HEK293 (cell line): ENCODE measurements around the gene ATP5F1D.
A peak's percentile ranks its signal among the peaks of the same experiment; 100 is the strongest.

Experiments used
- GLIS2 ChIP-seq: fragments of 450-650 bp; formaldehyde crosslinking; IDR thresholded peaks from 2 replicates; pipeline ENCODE4 v1.5.1; 2016; ENCODE audit warnings: missing biosample characterization, missing genetic modification characterization
- RBAK ChIP-seq: fragments of 450-650 bp; formaldehyde crosslinking; IDR thresholded peaks from 2 replicates; pipeline ENCODE4 v1.5.1; 2016; ENCODE audit warnings: missing biosample characterization, missing genetic modification characterization
- TRIM28 ChIP-seq: IDR thresholded peaks from 2 replicates; pipeline ENCODE4 v1.6.1; 2011; ENCODE audit warnings: low read length, control low read depth, borderline replicate concordance
- WT1 ChIP-seq: fragments of 450-650 bp; formaldehyde crosslinking; IDR thresholded peaks from 2 replicates; pipeline ENCODE4 v1.5.1; 2016; ENCODE audit warnings: missing biosample characterization, missing genetic modification characterization
- YY2 ChIP-seq: fragments of 450-650 bp; formaldehyde crosslinking; IDR thresholded peaks from 2 replicates; pipeline ENCODE4 v1.5.1; 2016; ENCODE audit warnings: missing biosample characterization, missing genetic modification characterization
- ZFP37 ChIP-seq: fragments of 450-650 bp; formaldehyde crosslinking; IDR thresholded peaks from 2 replicates; pipeline ENCODE4 v1.5.1; 2016; ENCODE audit warnings: missing biosample characterization, missing genetic modification characterization
- ZNF202 ChIP-seq: fragments of 450-650 bp; formaldehyde crosslinking; IDR thresholded peaks from 2 replicates; pipeline ENCODE4 v1.5.1; 2016; ENCODE audit warnings: missing biosample characterization, missing genetic modification characterization, borderline replicate concordance
- ZNF239 ChIP-seq: fragments of 450-650 bp; formaldehyde crosslinking; IDR thresholded peaks from 2 replicates; pipeline ENCODE4 v1.5.1; 2016; ENCODE audit warnings: missing biosample characterization, missing genetic modification characterization
- ZNF248 ChIP-seq: fragments of 450-650 bp; formaldehyde crosslinking; IDR thresholded peaks from 2 replicates; pipeline ENCODE4 v1.5.1; 2017; ENCODE audit warnings: missing biosample characterization, missing genetic modification characterization
- ZNF274 ChIP-seq, 2 experiments: fragments of 200-500 bp in 1 of 2; fragments of 450-650 bp in 1 of 2; sonication (Bioruptor generic) in 1 of 2; formaldehyde crosslinking in 1 of 2; IDR thresholded peaks; 2 replicates each; pipeline versions ENCODE4 v1.5.1 to v1.6.1; 2014 to 2016; ENCODE audit warnings: borderline replicate concordance in 1 of 2, inconsistent platforms in 1 of 2, low read length in 1 of 2, missing biosample characterization in 1 of 2, missing genetic modification characterization in 1 of 2
- ZNF350 ChIP-seq: fragments of 450-650 bp; formaldehyde crosslinking; IDR thresholded peaks from 2 replicates; pipeline ENCODE4 v1.5.0; 2017; ENCODE audit warnings: missing biosample characterization, mild to moderate bottlenecking, missing genetic modification characterization
- ZNF366 ChIP-seq: fragments of 450-650 bp; formaldehyde crosslinking; conservative IDR thresholded peaks from 2 replicates; pipeline ENCODE4 v1.5.1; 2016; ENCODE audit warnings: missing biosample characterization, missing genetic modification characterization
- ZNF433 ChIP-seq: fragments of 450-650 bp; formaldehyde crosslinking; IDR thresholded peaks from 2 replicates; pipeline ENCODE4 v1.5.1; 2016; ENCODE audit warnings: missing biosample characterization, missing genetic modification characterization, low read depth
- ZNF501 ChIP-seq: fragments of 450-650 bp; formaldehyde crosslinking; IDR thresholded peaks from 2 replicates; pipeline ENCODE4 v1.5.1; 2016; ENCODE audit warnings: missing biosample characterization, missing genetic modification characterization
- ZNF544 ChIP-seq: fragments of 450-650 bp; formaldehyde crosslinking; IDR thresholded peaks from 2 replicates; pipeline ENCODE4 v1.5.0; 2017; ENCODE audit warnings: missing biosample characterization, missing genetic modification characterization
- ZNF549 ChIP-seq: fragments of 450-650 bp; IDR thresholded peaks from 2 replicates; pipeline ENCODE4 v1.5.1; 2018; ENCODE audit warnings: missing biosample characterization, missing genetic modification characterization, mild to moderate bottlenecking, inconsistent platforms, moderate library complexity
- ZNF558 ChIP-seq: fragments of 450-650 bp; formaldehyde crosslinking; IDR thresholded peaks from 2 replicates; pipeline ENCODE4 v1.5.1; 2016; ENCODE audit warnings: missing biosample characterization, missing genetic modification characterization
- ZNF623 ChIP-seq: fragments of 450-650 bp; formaldehyde crosslinking; IDR thresholded peaks from 2 replicates; pipeline ENCODE4 v1.5.1; 2016; ENCODE audit warnings: missing biosample characterization, missing genetic modification characterization
- ZNF624 ChIP-seq: fragments of 450-650 bp; formaldehyde crosslinking; IDR thresholded peaks from 2 replicates; pipeline ENCODE4 v1.5.1; 2017; ENCODE audit warnings: missing biosample characterization, missing genetic modification characterization
- ZNF777 ChIP-seq: fragments of 450-650 bp; formaldehyde crosslinking; IDR thresholded peaks from 2 replicates; pipeline ENCODE4 v1.5.1; 2017; ENCODE audit warnings: missing biosample characterization, missing genetic modification characterization, borderline replicate concordance
- ZNF843 ChIP-seq: fragments of 450-650 bp; formaldehyde crosslinking; IDR thresholded peaks from 2 replicates; pipeline ENCODE4 v1.5.1; 2016; ENCODE audit warnings: missing biosample characterization, missing genetic modification characterization
- ZSCAN23 ChIP-seq: fragments of 450-650 bp; formaldehyde crosslinking; IDR thresholded peaks from 2 replicates; pipeline ENCODE4 v1.5.1; 2016; ENCODE audit warnings: missing biosample characterization, missing genetic modification characterization
- ZSCAN30 ChIP-seq: fragments of 450-650 bp; IDR thresholded peaks from 2 replicates; pipeline ENCODE4 v1.5.1; 2018; ENCODE audit warnings: missing biosample characterization, mild to moderate bottlenecking, missing genetic modification characterization, moderate library complexity
- TF ChIP-seq, protein P1 (sequence below): fragments of 450-650 bp; IDR thresholded peaks from 2 replicates; pipeline ENCODE4 v1.5.1; 2018; ENCODE audit warnings: missing biosample characterization, mild to moderate bottlenecking, missing genetic modification characterization
- TF ChIP-seq, protein P2 (sequence below): fragments of 450-650 bp; formaldehyde crosslinking; IDR thresholded peaks from 2 replicates; pipeline ENCODE4 v1.5.1; 2016; ENCODE audit warnings: missing biosample characterization, missing genetic modification characterization
- TF ChIP-seq, protein P3 (sequence below): fragments of 450-650 bp; formaldehyde crosslinking; IDR thresholded peaks from 2 replicates; pipeline ENCODE4 v1.5.1; 2016; ENCODE audit warnings: missing biosample characterization, missing genetic modification characterization
- TF ChIP-seq, protein P4 (sequence below): fragments of 450-650 bp; formaldehyde crosslinking; optimal IDR thresholded peaks from 2 replicates; pipeline ENCODE3; 2016; ENCODE audit warnings: missing biosample characterization, mild to moderate bottlenecking, missing genetic modification characterization
- TF ChIP-seq, protein P5 (sequence below): fragments of 450-650 bp; formaldehyde crosslinking; IDR thresholded peaks from 2 replicates; pipeline ENCODE4 v1.5.1; 2016; ENCODE audit warnings: missing biosample characterization, missing genetic modification characterization, borderline replicate concordance
- TF ChIP-seq, protein P6 (sequence below): fragments of 450-650 bp; formaldehyde crosslinking; conservative IDR thresholded peaks from 2 replicates; pipeline ENCODE4 v1.5.1; 2016; ENCODE audit warnings: low read depth, missing biosample characterization, missing genetic modification characterization

The ATP5F1D gene

DNA sequence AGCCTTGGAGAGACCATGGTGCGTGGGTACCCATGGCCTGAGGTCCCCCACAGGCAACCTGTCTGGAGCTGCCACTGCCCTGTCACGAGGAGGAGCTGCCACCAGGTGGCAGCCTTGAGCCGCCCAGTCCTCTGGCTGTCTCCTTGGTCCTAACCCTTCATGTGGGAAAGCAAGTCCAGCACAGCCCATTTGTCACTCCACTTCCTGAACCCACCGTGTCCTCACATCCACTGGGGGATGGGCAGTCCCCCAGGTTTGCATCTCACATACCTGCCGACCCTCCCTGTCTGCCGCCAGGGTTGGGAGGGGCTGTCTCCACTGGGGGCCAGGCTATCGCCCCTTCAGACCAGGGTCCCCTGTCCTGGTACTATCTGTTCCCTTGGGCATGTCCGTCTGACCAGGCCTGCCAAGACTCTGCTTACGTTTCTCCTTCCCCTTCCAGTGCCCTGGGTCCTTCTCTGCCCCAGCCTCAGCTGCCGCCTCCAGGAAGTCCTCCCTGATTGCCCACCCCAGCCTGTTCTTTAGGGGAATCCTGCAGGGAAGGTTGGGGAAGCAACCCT, 38.3 kb downstream of the ATP5F1D start (continued):
- TF ChIP-seq, protein P1, sequence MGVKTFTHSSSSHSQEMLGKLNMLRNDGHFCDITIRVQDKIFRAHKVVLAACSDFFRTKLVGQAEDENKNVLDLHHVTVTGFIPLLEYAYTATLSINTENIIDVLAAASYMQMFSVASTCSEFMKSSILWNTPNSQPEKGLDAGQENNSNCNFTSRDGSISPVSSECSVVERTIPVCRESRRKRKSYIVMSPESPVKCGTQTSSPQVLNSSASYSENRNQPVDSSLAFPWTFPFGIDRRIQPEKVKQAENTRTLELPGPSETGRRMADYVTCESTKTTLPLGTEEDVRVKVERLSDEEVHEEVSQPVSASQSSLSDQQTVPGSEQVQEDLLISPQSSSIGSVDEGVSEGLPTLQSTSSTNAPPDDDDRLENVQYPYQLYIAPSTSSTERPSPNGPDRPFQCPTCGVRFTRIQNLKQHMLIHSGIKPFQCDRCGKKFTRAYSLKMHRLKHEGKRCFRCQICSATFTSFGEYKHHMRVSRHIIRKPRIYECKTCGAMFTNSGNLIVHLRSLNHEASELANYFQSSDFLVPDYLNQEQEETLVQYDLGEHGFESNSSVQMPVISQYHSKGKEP (tag by site-specific recombination) = no peak
- TF ChIP-seq ZNF350 (tag by site-specific recombination) (no peak), ZNF843 (no peak), ZNF624 (no peak), ZNF433 (tag by site-specific recombination) (no peak), ZNF544 (tag by site-specific recombination) (no peak), ZNF202 (tag by site-specific recombination) (no peak), YY2 (tag by site-specific recombination) (no peak), ZNF623 (no peak), ZNF558 (tag by site-specific recombination) (no peak), ZNF366 (tag by site-specific recombination) (no peak), WT1 (tag by site-specific recombination) (no peak), ZNF239 (no peak), TRIM28 (no peak), ZSCAN30 (tag by site-specific recombination) (no peak), RBAK (tag by site-specific recombination) (no peak), ZNF549 (tag by site-specific recombination) (no peak), ZNF777 (no peak), ZSCAN23 (tag by site-specific recombination) (no peak), ZFP37 (tag by site-specific recombination) (no peak), ZNF274 (IDR thresholded peaks at IDR 0.05; ENCODE audit: low read length) (no peak), ZNF274 (tag by site-specific recombination; IDR thresholded peaks at IDR 0.05; ENCODE audit: borderline replicate concordance) (no peak), ZNF501 (tag by site-specific recombination) (0 out of 2 replicates have a peak, but pooled peaks have one; percentile 27), ZNF248 (tag by site-specific recombination) (no peak), GLIS2 (no peak)
- TF ChIP-seq, protein P2, sequence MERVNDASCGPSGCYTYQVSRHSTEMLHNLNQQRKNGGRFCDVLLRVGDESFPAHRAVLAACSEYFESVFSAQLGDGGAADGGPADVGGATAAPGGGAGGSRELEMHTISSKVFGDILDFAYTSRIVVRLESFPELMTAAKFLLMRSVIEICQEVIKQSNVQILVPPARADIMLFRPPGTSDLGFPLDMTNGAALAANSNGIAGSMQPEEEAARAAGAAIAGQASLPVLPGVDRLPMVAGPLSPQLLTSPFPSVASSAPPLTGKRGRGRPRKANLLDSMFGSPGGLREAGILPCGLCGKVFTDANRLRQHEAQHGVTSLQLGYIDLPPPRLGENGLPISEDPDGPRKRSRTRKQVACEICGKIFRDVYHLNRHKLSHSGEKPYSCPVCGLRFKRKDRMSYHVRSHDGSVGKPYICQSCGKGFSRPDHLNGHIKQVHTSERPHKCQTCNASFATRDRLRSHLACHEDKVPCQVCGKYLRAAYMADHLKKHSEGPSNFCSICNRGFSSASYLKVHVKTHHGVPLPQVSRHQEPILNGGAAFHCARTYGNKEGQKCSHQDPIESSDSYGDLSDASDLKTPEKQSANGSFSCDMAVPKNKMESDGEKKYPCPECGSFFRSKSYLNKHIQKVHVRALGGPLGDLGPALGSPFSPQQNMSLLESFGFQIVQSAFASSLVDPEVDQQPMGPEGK (tag by site-specific recombination) = peak; percentile 45; the same call in 1 of the 2 replicates
- TF ChIP-seq, protein P3, sequence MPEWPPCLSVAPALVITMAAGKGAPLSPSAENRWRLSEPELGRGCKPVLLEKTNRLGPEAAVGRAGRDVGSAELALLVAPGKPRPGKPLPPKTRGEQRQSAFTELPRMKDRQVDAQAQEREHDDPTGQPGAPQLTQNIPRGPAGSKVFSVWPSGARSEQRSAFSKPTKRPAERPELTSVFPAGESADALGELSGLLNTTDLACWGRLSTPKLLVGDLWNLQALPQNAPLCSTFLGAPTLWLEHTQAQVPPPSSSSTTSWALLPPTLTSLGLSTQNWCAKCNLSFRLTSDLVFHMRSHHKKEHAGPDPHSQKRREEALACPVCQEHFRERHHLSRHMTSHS (tag by site-specific recombination) = no peak
- TF ChIP-seq, protein P4, sequence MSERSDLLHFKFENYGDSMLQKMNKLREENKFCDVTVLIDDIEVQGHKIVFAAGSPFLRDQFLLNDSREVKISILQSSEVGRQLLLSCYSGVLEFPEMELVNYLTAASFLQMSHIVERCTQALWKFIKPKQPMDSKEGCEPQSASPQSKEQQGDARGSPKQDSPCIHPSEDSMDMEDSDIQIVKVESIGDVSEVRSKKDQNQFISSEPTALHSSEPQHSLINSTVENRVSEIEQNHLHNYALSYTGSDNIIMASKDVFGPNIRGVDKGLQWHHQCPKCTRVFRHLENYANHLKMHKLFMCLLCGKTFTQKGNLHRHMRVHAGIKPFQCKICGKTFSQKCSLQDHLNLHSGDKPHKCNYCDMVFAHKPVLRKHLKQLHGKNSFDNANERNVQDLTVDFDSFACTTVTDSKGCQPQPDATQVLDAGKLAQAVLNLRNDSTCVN (tag by site-specific recombination) = peak; percentile 17
- TF ChIP-seq, protein P5, sequence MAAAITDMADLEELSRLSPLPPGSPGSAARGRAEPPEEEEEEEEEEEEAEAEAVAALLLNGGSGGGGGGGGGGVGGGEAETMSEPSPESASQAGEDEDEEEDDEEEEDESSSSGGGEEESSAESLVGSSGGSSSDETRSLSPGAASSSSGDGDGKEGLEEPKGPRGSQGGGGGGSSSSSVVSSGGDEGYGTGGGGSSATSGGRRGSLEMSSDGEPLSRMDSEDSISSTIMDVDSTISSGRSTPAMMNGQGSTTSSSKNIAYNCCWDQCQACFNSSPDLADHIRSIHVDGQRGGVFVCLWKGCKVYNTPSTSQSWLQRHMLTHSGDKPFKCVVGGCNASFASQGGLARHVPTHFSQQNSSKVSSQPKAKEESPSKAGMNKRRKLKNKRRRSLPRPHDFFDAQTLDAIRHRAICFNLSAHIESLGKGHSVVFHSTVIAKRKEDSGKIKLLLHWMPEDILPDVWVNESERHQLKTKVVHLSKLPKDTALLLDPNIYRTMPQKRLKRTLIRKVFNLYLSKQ (tag by site-specific recombination) = no peak
- TF ChIP-seq, protein P6, sequence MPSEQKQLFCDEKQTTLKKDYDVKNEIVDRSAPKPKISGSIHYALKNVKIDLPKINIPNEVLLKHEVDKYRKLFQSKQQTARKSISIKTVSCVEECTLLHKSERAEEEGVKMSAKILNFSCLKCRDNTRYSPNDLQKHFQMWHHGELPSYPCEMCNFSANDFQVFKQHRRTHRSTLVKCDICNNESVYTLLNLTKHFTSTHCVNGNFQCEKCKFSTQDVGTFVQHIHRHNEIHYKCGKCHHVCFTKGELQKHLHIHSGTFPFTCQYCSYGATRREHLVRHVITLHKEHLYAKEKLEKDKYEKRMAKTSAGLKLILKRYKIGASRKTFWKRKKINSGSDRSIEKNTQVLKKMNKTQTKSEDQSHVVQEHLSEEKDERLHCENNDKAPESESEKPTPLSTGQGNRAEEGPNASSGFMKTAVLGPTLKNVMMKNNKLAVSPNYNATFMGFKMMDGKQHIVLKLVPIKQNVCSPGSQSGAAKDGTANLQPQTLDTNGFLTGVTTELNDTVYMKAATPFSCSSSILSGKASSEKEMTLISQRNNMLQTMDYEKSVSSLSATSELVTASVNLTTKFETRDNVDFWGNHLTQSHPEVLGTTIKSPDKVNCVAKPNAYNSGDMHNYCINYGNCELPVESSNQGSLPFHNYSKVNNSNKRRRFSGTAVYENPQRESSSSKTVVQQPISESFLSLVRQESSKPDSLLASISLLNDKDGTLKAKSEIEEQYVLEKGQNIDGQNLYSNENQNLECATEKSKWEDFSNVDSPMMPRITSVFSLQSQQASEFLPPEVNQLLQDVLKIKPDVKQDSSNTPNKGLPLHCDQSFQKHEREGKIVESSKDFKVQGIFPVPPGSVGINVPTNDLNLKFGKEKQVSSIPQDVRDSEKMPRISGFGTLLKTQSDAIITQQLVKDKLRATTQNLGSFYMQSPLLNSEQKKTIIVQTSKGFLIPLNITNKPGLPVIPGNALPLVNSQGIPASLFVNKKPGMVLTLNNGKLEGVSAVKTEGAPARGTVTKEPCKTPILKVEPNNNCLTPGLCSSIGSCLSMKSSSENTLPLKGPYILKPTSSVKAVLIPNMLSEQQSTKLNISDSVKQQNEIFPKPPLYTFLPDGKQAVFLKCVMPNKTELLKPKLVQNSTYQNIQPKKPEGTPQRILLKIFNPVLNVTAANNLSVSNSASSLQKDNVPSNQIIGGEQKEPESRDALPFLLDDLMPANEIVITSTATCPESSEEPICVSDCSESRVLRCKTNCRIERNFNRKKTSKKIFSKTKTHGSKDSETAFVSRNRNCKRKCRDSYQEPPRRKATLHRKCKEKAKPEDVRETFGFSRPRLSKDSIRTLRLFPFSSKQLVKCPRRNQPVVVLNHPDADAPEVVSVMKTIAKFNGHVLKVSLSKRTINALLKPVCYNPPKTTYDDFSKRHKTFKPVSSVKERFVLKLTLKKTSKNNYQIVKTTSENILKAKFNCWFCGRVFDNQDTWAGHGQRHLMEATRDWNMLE (tag by site-specific recombination) = no peak
